IPS-20b (cell line): Measurements from ENCODE around the gene GABBR2.
"Not testable (repeated sequence)": the region's sequence is repeated elsewhere in the genome, so short reads cannot be mapped to it uniquely, and the experiment has no call there.

Experiments
- H3K27ac ChIP-seq: one replicate; pipeline ENCODE4 v1.5.1; 2013; ENCODE audit warnings: low read length
- H3K27me3 ChIP-seq: 2 replicates; pipeline ENCODE4 v1.6.1; 2013; ENCODE audit warnings: mild to moderate bottlenecking, low read length, inconsistent platforms; ENCODE audit not compliant: insufficient read depth
- H3K36me3 ChIP-seq: 2 replicates; pipeline ENCODE4 v1.6.1; 2013; ENCODE audit warnings: low read depth, mild to moderate bottlenecking, inconsistent platforms, low read length, moderate library complexity; ENCODE audit not compliant: insufficient read depth
- H3K4me1 ChIP-seq: 2 replicates; pipeline ENCODE4 v1.6.1; 2013; ENCODE audit warnings: mild to moderate bottlenecking, control low read depth, inconsistent platforms, low read length, moderate library complexity; ENCODE audit not compliant: insufficient read depth
- H3K4me3 ChIP-seq: 2 replicates; pipeline ENCODE4 v1.5.1; 2013; ENCODE audit warnings: mild to moderate bottlenecking, low read length, inconsistent platforms
- H3K9ac ChIP-seq: 2 replicates; pipeline ENCODE4 v1.6.1; 2013; ENCODE audit warnings: low read depth, mild to moderate bottlenecking, inconsistent platforms, low read length, moderate library complexity
- H3K9me3 ChIP-seq: 2 replicates; pipeline ENCODE4 v1.6.1; 2013; ENCODE audit warnings: mild to moderate bottlenecking, low read depth, low read length, inconsistent platforms; ENCODE audit not compliant: insufficient read depth

The GABBR2 gene

DNA sequence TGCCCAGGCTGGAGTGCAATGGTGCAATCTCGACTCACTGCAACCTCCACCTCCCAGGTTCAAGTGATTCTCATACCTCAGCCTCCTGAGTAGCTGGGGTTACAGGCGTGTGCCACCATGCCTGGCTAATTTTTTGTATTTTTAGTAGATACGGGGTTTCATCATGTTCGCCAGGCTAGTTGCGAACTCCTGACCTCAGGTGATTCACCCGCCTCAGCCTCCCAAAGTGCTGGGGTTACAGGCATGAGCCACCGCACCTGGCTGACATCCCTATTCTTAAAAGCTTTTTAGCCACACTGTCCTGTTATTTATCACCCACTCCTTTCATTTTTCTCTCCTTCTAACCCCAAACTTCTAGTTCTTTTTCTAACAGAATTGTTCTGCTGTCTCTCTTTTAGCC, 425.6 kb downstream of the GABBR2 start:
- H3K27me3 ChIP-seq, H3K9me3 ChIP-seq, H3K27ac ChIP-seq, H3K4me1 ChIP-seq, H3K36me3 ChIP-seq, H3K4me3 ChIP-seq, H3K9ac ChIP-seq: not testable (repeated sequence)

DNA sequence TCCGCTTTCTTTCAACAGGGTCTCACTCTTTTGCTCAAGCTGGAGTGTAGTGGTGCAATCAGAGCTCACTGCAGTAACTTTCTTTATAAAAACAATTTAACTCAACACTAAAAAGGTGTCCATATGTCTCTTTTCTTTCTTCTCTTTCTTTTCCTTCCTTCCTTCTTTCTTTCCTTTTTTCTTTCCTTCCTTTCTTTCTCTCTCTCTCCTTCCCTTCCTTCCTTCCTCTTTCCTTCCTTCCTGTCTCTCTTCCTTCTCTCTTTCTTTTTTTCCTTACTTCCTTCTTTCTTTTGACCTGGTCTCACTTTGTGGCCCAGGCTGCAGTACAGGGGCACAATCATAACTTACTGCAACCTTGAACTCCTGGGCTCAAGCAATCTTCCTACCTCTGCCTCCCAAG, 427.5 kb downstream of the GABBR2 start:
- Histone ChIP-seq H3K27ac (no peak overlapping the region), H3K4me1 (no peaks in the 10 kb centered on the region), H3K4me3 (no peak overlapping the region), H3K9me3 (no peaks in the 10 kb centered on the region), H3K27me3 (no peaks in the 10 kb centered on the region), H3K9ac (no peak overlapping the region), H3K36me3 (no peaks in the 10 kb centered on the region)

DNA sequence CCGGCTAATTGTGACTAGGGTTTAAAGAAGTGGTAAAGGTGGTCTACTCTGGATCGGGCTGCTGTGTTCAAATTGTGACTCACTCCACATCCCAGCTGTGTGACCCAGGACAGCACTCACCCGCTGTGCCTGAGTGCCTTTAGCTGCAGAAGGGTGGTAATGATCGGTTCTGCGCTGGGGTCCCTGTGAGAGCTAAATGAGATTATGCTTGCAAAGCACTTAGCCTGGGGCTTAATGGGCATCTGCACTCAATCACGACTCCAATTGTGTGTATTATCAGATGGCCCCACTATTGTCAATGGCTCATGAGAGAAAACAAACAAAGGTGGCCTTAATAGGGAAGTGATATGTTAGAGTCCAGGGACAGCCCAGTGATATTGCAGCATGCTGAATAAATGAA, 428.2 kb downstream of the GABBR2 start:
- H3K9ac ChIP-seq: no peak overlapping the region
- H3K4me1 ChIP-seq: no peaks in the 10 kb centered on the region
- no peaks in the 10 kb centered on the region for H3K27me3 ChIP-seq
- no peaks in the 10 kb centered on the region for H3K9me3 ChIP-seq
- no peaks in the 10 kb centered on the region for H3K36me3 ChIP-seq
- H3K4me3 ChIP-seq: no peak overlapping the region
- H3K27ac ChIP-seq: no peak overlapping the region

DNA sequence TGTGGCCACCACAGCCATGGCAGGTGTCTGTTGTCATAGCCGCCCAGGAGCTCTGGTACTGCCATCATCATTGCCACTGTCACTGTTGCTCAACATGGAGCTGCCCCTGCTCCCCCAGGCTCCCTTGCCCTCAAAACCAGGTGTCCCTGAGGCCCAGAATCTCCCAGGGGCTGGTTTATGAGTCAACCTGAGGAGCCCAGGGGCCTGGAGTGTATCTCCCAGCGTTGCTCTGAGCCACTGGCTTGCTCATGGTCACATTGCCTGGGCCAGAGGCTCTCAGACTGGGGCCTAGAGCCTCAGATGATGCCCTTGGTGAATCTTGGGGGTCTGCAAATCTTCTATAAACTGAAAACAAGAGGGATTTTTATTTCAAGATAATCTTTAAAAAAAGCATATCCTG, 428.6 kb downstream of the GABBR2 start:
- Histone ChIP-seq H3K9me3 (no peaks in the 10 kb centered on the region), H3K36me3 (no peaks in the 10 kb centered on the region), H3K27ac (no peak overlapping the region), H3K4me1 (no peaks in the 10 kb centered on the region), H3K4me3 (no peak overlapping the region), H3K9ac (no peak overlapping the region), H3K27me3 (no peaks in the 10 kb centered on the region)

DNA sequence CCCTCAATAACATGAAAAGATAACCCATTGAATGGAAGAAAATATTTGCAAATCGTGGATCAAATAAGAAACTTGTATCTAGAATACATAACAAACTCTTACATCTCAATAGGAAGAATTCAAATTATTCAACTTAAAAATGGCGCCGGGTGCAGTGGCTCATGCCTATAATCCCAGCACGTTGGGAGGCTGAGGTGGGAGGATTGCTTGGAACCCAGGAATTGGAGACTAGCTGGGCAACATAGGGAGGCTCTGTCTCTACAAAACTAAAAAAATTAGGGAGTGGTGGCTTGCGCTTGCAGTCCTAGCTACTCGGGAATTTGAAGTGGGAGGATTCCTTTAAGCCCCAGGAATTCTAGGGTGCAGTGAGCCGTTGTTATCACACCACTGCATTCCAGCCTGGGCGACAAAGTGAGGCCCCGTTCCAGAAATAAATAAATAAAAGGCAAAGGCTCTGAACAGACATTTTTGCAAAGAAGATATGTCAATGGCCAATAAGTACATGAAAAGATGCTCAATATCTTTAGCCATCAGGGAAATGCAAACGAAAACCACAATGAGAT, 431.7 kb downstream of the GABBR2 start:
- no peaks in the 10 kb centered on the region for H3K9me3 ChIP-seq
- no peak overlapping the region for H3K27ac ChIP-seq
- H3K4me3 ChIP-seq: no peak overlapping the region
- H3K27me3 ChIP-seq: no peaks in the 10 kb centered on the region
- no peaks in the 10 kb centered on the region for H3K36me3 ChIP-seq
- no peaks in the 10 kb centered on the region for H3K4me1 ChIP-seq
- H3K9ac ChIP-seq: no peak overlapping the region

DNA sequence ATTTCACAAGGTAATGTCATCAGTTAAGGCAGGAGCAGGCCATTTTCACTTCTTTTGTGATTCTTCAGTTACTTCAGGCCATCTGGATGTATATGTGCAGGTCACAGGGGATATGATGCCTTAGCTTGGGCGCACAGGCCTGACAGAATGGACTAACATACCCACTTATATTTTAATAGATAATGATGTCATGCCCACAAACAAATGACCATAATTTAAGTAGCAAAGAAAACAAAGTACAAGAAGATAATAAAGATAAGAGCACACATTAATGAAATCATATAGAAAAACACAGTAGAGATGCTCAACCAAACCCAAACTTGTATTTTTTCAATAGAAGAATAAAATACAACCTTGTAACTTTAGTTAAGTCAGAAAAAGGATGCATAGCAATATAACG, 433.6 kb downstream of the GABBR2 start:
- Histone ChIP-seq H3K27ac (no peak overlapping the region), H3K4me1 (peaks cover 4% of the 10 kb centered on the region; the same call in 1 of the 2 replicates), H3K4me3 (no peak overlapping the region), H3K36me3 (no peaks in the 10 kb centered on the region), H3K9me3 (no peaks in the 10 kb centered on the region), H3K9ac (no peak overlapping the region), H3K27me3 (no peaks in the 10 kb centered on the region)

DNA sequence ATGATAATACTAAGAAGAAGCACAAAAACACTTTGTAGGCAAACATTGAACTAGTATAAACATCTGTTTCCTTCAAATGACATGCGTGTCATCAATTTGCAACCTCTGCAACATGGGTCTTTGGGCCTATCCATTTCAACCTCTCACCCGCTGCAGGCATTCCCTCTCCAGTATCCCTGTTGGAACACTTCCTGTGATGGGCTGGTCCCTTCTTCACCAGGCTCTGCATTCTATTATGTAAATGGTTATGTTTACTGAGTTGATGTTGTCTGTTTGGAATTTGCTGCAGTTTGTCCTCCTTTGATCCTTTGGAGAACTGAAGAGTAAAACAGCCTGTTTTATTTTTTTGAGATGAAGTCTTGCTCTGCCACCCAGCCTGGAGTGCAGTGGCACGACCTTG, 436.7 kb downstream of the GABBR2 start:
- H3K9me3 ChIP-seq: no peaks in the 10 kb centered on the region
- no peak overlapping the region for H3K4me3 ChIP-seq
- H3K27ac ChIP-seq: no peak overlapping the region
- H3K27me3 ChIP-seq: no peaks in the 10 kb centered on the region
- H3K4me1 ChIP-seq: peaks cover 4% of the 10 kb centered on the region; the same call in 1 of the 2 replicates
- H3K36me3 ChIP-seq: no peaks in the 10 kb centered on the region
- no peak overlapping the region for H3K9ac ChIP-seq

DNA sequence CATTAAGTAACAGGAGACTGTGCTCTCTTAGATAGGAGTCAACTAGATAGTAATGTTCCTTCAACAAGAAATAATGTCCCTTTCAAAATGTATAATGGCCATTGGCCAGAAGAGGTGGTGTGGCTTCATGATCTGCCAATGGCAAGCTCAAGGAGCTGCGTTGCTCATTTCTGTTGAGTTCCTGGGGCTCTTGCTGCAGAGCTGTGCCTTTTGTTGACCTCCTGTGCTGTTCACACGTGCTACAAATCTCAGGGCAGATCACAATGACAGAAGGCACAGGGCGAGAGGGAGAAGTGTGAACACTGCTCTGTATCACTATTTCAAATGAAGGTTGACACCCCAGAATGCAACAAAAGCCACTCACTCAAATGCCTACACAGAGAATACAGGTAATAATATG, 437.3 kb downstream of the GABBR2 start:
- H3K9ac ChIP-seq: no peak overlapping the region
- no peaks in the 10 kb centered on the region for H3K36me3 ChIP-seq
- H3K4me3 ChIP-seq: no peak overlapping the region
- no peaks in the 10 kb centered on the region for H3K27me3 ChIP-seq
- peaks cover 4% of the 10 kb centered on the region; the same call in 1 of the 2 replicates for H3K4me1 ChIP-seq
- H3K27ac ChIP-seq: no peak overlapping the region
- no peaks in the 10 kb centered on the region for H3K9me3 ChIP-seq

DNA sequence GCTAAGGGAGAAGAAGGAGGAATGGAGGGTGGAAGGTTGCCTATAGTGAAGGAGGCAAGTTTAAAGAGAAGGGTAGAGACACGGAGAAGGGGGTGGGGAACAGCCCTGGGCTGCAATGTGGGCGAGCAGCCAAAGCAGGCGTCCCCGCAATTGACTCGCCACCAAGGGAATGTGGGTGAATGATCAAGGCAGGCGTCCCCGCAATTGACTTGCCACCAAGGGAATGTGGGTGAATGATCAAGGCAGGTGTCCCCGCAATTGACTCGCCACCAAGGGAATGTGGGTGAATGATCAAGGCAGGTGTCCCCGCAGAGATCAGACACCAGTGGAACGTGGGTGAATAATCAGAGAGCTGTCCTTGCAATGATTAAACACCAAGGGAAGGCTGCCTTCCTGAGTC, 438.5 kb downstream of the GABBR2 start:
- H3K36me3 ChIP-seq, H3K27me3 ChIP-seq, H3K9ac ChIP-seq, H3K4me1 ChIP-seq, H3K4me3 ChIP-seq, H3K9me3 ChIP-seq, H3K27ac ChIP-seq: not testable (repeated sequence)

DNA sequence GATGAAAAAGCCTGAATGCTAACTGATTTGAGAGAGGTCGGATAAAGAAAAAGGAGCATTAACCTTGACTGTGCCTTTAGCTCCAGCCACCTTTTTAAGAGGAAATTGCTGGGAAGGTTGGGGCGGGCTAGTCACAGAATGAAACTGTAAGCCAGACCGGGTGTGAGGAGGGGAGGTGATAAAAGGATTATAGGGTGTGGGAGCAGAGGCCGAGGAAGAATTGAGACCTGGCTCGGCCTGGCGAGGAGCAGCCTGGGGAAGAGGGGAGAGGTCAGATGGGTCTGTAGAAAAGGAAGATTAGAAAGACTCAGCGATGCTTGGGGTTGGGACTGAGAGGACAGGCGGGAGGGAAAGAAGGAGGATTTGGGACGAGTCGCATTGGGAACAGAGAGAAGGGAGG, 439.1 kb downstream of the GABBR2 start:
- not testable (repeated sequence) for H3K4me1 ChIP-seq, H3K27me3 ChIP-seq, H3K27ac ChIP-seq, H3K9ac ChIP-seq, H3K36me3 ChIP-seq, H3K4me3 ChIP-seq, H3K9me3 ChIP-seq

DNA sequence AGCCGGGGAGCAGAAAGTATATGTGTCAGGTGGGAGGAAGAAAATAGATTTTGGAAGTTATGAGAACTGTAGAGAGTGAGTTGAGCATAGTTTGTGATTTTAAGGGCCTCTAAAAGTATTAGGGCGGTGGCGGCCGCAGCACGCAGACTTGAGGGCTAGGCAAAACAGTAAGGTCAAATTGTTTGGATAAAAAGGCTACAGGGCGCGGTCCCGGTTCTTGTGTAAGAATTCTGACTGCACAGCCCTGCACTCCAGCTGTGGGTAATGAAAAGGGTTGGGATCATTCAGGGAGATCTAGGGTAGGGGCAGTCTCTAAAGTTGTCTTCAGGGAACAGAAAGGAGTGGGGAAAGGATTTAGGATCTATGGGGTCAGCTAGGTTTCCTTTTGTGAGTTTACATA, 441.2 kb downstream of the GABBR2 start:
- H3K27ac ChIP-seq, H3K9me3 ChIP-seq, H3K36me3 ChIP-seq: not testable (repeated sequence)

DNA sequence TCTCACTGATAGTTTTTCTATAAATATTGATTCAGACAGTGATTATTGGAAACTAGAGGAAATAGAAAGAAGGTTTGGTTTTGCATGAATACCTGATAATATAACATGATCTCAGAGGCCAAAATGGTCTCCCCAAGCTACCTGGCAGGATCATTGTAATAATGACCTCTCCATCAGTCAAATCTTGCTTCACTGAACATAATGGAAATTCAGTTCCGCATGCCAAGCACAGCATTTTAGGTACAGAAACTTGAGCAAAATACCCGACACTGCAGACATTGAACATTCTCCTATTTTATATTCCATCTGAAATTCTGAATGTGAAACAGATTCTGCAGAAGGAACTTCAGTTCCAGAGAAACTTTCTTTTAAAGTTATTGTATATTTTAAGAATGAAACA, 444.2 kb downstream of the GABBR2 start:
- no peak overlapping the region for H3K9ac ChIP-seq
- no peaks in the 10 kb centered on the region for H3K9me3 ChIP-seq
- no peak overlapping the region for H3K27ac ChIP-seq

More for the DNA sequence above, 441.2 kb downstream of the GABBR2 start:
- H3K27me3 ChIP-seq, H3K9ac ChIP-seq, H3K4me1 ChIP-seq, H3K4me3 ChIP-seq: not testable (repeated sequence)

More for the DNA sequence above, 444.2 kb downstream of the GABBR2 start:
- Histone ChIP-seq H3K4me1 (peaks cover 3% of the 10 kb centered on the region; the same call in 1 of the 2 replicates), H3K27me3 (no peaks in the 10 kb centered on the region), H3K36me3 (no peaks in the 10 kb centered on the region), H3K4me3 (no peak overlapping the region)
